SK-N-SH (cell line): ENCODE data around the gene AKAP3. TPM values are rescaled to one million over a fixed set of nuclear protein-coding genes. Genes with fewer than 3 reads are reported as not detected.

Experiments
- CTCF ChIA-PET: fragments of 300-600, 350-600 bp; formaldehyde crosslinking; extraction: SDS; loops from one replicate; lab custom pipeline; 2021; lab: Yijun Ruan, JAX
- POLR2A ChIA-PET: fragments of 350-600 bp; sonication (Branson Sonifier 250); formaldehyde crosslinking; extraction: SDS; loops from one replicate; lab custom pipeline; 2020; ENCODE audit warnings: antibody characterized with exemption, inconsistent platforms; lab: Yijun Ruan, JAX
- DNase-seq: peaks from one replicate; pipeline ENCODE4 v3.0.0; 2012
- H2AFZ ChIP-seq: fragments of 200-600 bp; sonication (generic); 2 replicates; pipeline ENCODE4 v1.8.1; 2016; ENCODE audit warnings: antibody characterized with exemption, mild to moderate bottlenecking, low read depth
- H3F3A ChIP-seq: fragments of 200-600 bp; sonication (generic); replicated peaks from 2 replicates; pipeline ENCODE3; 2016; ENCODE audit warnings: antibody characterized with exemption, mild to moderate bottlenecking; ENCODE audit not compliant: insufficient read depth
- H3K27ac ChIP-seq, 2 experiments: fragments of 200-500 bp in 1 of 2; fragments of 200-600 bp in 1 of 2; sonication (Bioruptor generic) in 1 of 2; sonication (generic), shearing (Covaris generic) in 1 of 2; 2 replicates each; pipeline versions ENCODE4 v1.5.1 to v1.6.1; 2014 to 2016; ENCODE audit warnings: low read depth in 2 of 2, inconsistent platforms in 1 of 2, low read length in 1 of 2, mild to moderate bottlenecking in 1 of 2, mixed read lengths in 1 of 2
- H3K27me3 ChIP-seq: fragments of 200-600 bp; sonication (generic), shearing (Covaris generic); 2 replicates; pipeline ENCODE4 v1.6.1; 2016; ENCODE audit warnings: mixed run types; ENCODE audit not compliant: insufficient read depth
- H3K36me3 ChIP-seq, 2 experiments: fragments of 200-500 bp in 1 of 2; fragments of 200-600 bp in 1 of 2; sonication (Bioruptor generic) in 1 of 2; sonication (generic) in 1 of 2; replicated peaks in 1 of 2; 2 replicates each; pipeline versions ENCODE3 to v1.5.1; 2014 to 2016; ENCODE audit warnings: low read length in 1 of 2, mild to moderate bottlenecking in 1 of 2; ENCODE audit not compliant: insufficient read depth in 2 of 2, control insufficient read depth in 1 of 2
- H3K4me1 ChIP-seq, 2 experiments: fragments of 200-500 bp in 1 of 2; fragments of 200-600 bp in 1 of 2; sonication (Bioruptor generic) in 1 of 2; sonication (generic), shearing (Covaris generic) in 1 of 2; 2 replicates each; pipeline versions ENCODE4 v1.5.1 to v1.6.1; 2014 to 2016; ENCODE audit warnings: low read depth in 1 of 2, low read length in 1 of 2, mixed run types in 1 of 2; ENCODE audit not compliant: insufficient read depth in 2 of 2, control insufficient read depth in 1 of 2
- H3K4me2 ChIP-seq: fragments of 200-600 bp; sonication (generic), shearing (Covaris generic); 2 replicates; pipeline ENCODE4 v1.6.1; 2017; ENCODE audit warnings: mixed run types
- H3K4me3 ChIP-seq, 2 experiments: fragments of 200-500 bp in 1 of 2; fragments of 200-600 bp in 1 of 2; sonication (Bioruptor generic) in 1 of 2; sonication (generic), shearing (Covaris generic) in 1 of 2; 2 replicates each; pipeline versions ENCODE4 v1.5.1 to v1.8.1; 2014 to 2016; ENCODE audit warnings: low read depth in 2 of 2, inconsistent platforms in 1 of 2, low read length in 1 of 2, mild to moderate bottlenecking in 1 of 2, mixed read lengths in 1 of 2, moderate library complexity in 1 of 2
- H3K79me2 ChIP-seq: fragments of 200-600 bp; sonication (generic); 2 replicates; pipeline ENCODE4 v1.8.1; 2017; ENCODE audit warnings: mild to moderate bottlenecking; ENCODE audit not compliant: insufficient read depth
- H3K9ac ChIP-seq: fragments of 200-600 bp; sonication (generic); 2 replicates; pipeline ENCODE4 v1.6.1; 2017; ENCODE audit warnings: mixed run types
- H3K9me2 ChIP-seq: fragments of 200-600 bp; sonication (generic); 2 replicates; pipeline ENCODE4 v1.6.1; 2017; ENCODE audit warnings: mixed run types
- H3K9me3 ChIP-seq: fragments of 200-600 bp; sonication (generic); 2 replicates; pipeline ENCODE4 v1.6.1; 2017; ENCODE audit warnings: mixed run types, mild to moderate bottlenecking, moderate library complexity
- H4K20me1 ChIP-seq: fragments of 200-600 bp; sonication (generic); 2 replicates; pipeline ENCODE4 v1.6.1; 2017; ENCODE audit warnings: mild to moderate bottlenecking, mixed run types; ENCODE audit not compliant: insufficient read depth
- CHD2 ChIP-seq: fragments of 150-350 bp; IDR thresholded peaks from 2 replicates; pipeline ENCODE4 v1.6.1; 2018; ENCODE audit warnings: low read length; ENCODE audit not compliant: partially characterized antibody
- ELF1 ChIP-seq: IDR thresholded peaks from 2 replicates; pipeline ENCODE4 v1.4.0; 2012
- EP300 ChIP-seq, 2 experiments: IDR thresholded peaks; 2 replicates each; pipeline versions ENCODE4 v1.4.0 to v1.6.1; 2012; ENCODE audit warnings: borderline replicate concordance in 1 of 2, low read depth in 1 of 2, low read length in 1 of 2
- FOXJ3 ChIP-seq: sonication (generic); formaldehyde crosslinking; IDR thresholded peaks from 2 replicates; pipeline ENCODE4 v1.5.1; 2020; ENCODE audit warnings: mild to moderate bottlenecking, missing genetic modification reagents
- FOXM1 ChIP-seq: IDR thresholded peaks from 2 replicates; pipeline ENCODE4 v1.4.0; 2012; ENCODE audit warnings: low read depth, mild to moderate bottlenecking
- GABPA ChIP-seq: IDR thresholded peaks from 2 replicates; pipeline ENCODE4 v1.4.0; 2012; ENCODE audit warnings: low read depth, mild to moderate bottlenecking
- JUND ChIP-seq: IDR thresholded peaks from 2 replicates; pipeline ENCODE4 v1.4.0; 2012
- MAX ChIP-seq: IDR thresholded peaks from 2 replicates; pipeline ENCODE4 v1.4.0; 2012; ENCODE audit warnings: low read depth
- MEF2A ChIP-seq: IDR thresholded peaks from 2 replicates; pipeline ENCODE4 v1.4.0; 2012; ENCODE audit warnings: low read depth, borderline replicate concordance
- MXI1 ChIP-seq: IDR thresholded peaks from 2 replicates; pipeline ENCODE4 v1.6.1; 2012; ENCODE audit warnings: mild to moderate bottlenecking, low read depth, low read length, improper control_type of control experiment
- NFIC ChIP-seq: IDR thresholded peaks from 2 replicates; pipeline ENCODE4 v1.4.0; 2012; ENCODE audit warnings: borderline replicate concordance
- NRF1 ChIP-seq: IDR thresholded peaks from 2 replicates; pipeline ENCODE4 v1.6.1; 2012; ENCODE audit warnings: low read depth, mild to moderate bottlenecking, low read length
- PBX3 ChIP-seq: IDR thresholded peaks from 2 replicates; pipeline ENCODE4; 2012
- POLR2AphosphoS5 ChIP-seq: IDR thresholded peaks from 2 replicates; pipeline ENCODE4 v1.6.1; 2012; ENCODE audit warnings: low read depth, low read length
- REST ChIP-seq: IDR thresholded peaks from 2 replicates; pipeline ENCODE4 v1.6.1; 2012; ENCODE audit warnings: mild to moderate bottlenecking, low read depth, low read length, moderate library complexity
- RFX5 ChIP-seq: IDR thresholded peaks from 2 replicates; pipeline ENCODE4 v1.6.1; 2012; ENCODE audit warnings: mild to moderate bottlenecking, improper control_type of control experiment, low read length
- SIN3A ChIP-seq: IDR thresholded peaks from 2 replicates; pipeline ENCODE4 v1.6.1; 2012; ENCODE audit warnings: low read depth, mild to moderate bottlenecking, low read length, moderate library complexity, borderline replicate concordance
- TAF1 ChIP-seq: IDR thresholded peaks from 2 replicates; pipeline ENCODE4 v1.6.1; 2012; ENCODE audit warnings: low read depth, mild to moderate bottlenecking, low read length, moderate library complexity, borderline replicate concordance
- TCF12 ChIP-seq: IDR thresholded peaks from 2 replicates; pipeline ENCODE4 v1.4.0; 2012
- TEAD4 ChIP-seq: IDR thresholded peaks from 2 replicates; pipeline ENCODE4 v1.4.0; 2012; ENCODE audit warnings: mild to moderate bottlenecking, borderline replicate concordance; ENCODE audit not compliant: insufficient read depth
- USF1 ChIP-seq: IDR thresholded peaks from 2 replicates; pipeline ENCODE4 v1.4.0; 2012; ENCODE audit warnings: low read depth, borderline replicate concordance
- USF2 ChIP-seq: fragments of 150-350 bp; IDR thresholded peaks from 2 replicates; pipeline ENCODE4 v1.6.1; 2017; ENCODE audit warnings: antibody characterized with exemption, low read length, low read depth, borderline replicate concordance
- YY1 ChIP-seq: IDR thresholded peaks from 2 replicates; pipeline ENCODE4 v1.4.0; 2012; ENCODE audit warnings: low read depth, mild to moderate bottlenecking
- WGBS: methylation state at CpG from one replicate; pipeline ENCODE4 v1.1.6; 2017; ENCODE audit warnings: low lambda C conversion rate; 5-methylcytosine and 5-hydroxymethylcytosine counted together
- polyA plus RNA-seq, 3 experiments: library from polyadenylated mRNA; depleted of rRNA; stranded (reverse); fragments of >200 nt; gene quantifications; 2 replicates each; pipeline ENCODE4 v1.2.3, GENCODE V29; 2012

AKAP3 gene
- 0.12 and 0.24 TPM in 2 replicates for polyA plus RNA-seq (2012; rRNA removed)
- polyA plus RNA-seq (2012; cell fraction: cytosol; rRNA removed) = 0.19 and 0.20 TPM in 2 replicates
- polyA plus RNA-seq (2012; cell fraction: nucleus; rRNA removed) = 0.06 and 0.30 TPM in 2 replicates

- WGBS = 4% methylated on average over 36 of the region's 39 CpGs
- H3K4me2 ChIP-seq = peak within 1 kb of the TSS; percentile 92
- no peaks in the 10 kb centered on the region for H3K36me3 ChIP-seq
- peak within 1 kb of the TSS; percentile 59 to 82; a peak in 3 of 4 replicates for H3K27ac ChIP-seq
- POLR2A ChIA-PET = interaction anchor here (0.6 to 0.8 kb wide), 2 partner anchors 111 to 326 kb away, joined by 3 to 5 read pairs; a partner anchor contains a TSS
- H3K4me1 ChIP-seq = peaks cover 10 to 13% of the 10 kb centered on the region in 2 experiments; a peak in 3 of 4 replicates
- H3F3A ChIP-seq = peaks cover 7% of the 10 kb centered on the region
- no peaks in the 10 kb centered on the region for H3K27me3 ChIP-seq
- H3K79me2 ChIP-seq = peaks cover 45% of the 10 kb centered on the region
- H4K20me1 ChIP-seq = no peaks in the 10 kb centered on the region
- CTCF ChIA-PET = interaction anchor here (0.9 to 3.2 kb wide), 6 partner anchors 12 to 111 kb away, joined by 3 to 16 read pairs (median 3); no protein-coding TSS in a partner anchor
- H3K9me2 ChIP-seq = no peaks in the 10 kb centered on the region
- H3K4me3 ChIP-seq = peak within 1 kb of the TSS; percentile 86 to 97
- TF ChIP-seq SIN3A = peak; percentile 88; the same call in 1 of the 2 replicates
- TF ChIP-seq USF2 = no peak
- no peak for TF ChIP-seq JUND
- no peak for TF ChIP-seq FOXJ3 (CRISPR knock-in tag)
- TF ChIP-seq TCF12 = peak; percentile 35; the same call in 1 of the 2 replicates
- TF ChIP-seq NRF1 = peak; percentile 67
- no peak for TF ChIP-seq RFX5
- peak; percentile 80 for TF ChIP-seq CHD2
- peak; percentile 72 for TF ChIP-seq REST
- TF ChIP-seq FOXM1 = no peak
- no peak for TF ChIP-seq MEF2A
- TF ChIP-seq USF1 = peak; percentile 70; the same call in 1 of the 2 replicates
- peak; percentile 98 for TF ChIP-seq YY1
- TF ChIP-seq ELF1 = peak; percentile 63; the same call in 1 of the 2 replicates
- peak; percentile 91 for TF ChIP-seq TAF1
- peak; percentile 76; the same call in 1 of the 2 replicates for TF ChIP-seq MXI1
- TF ChIP-seq EP300 (IDR thresholded peaks at IDR 0.05; ENCODE audit: borderline replicate concordance in 1 of 2, low read depth in 1 of 2, low read length in 1 of 2) = no peak
- TF ChIP-seq MAX = 0 out of 2 replicates have a peak, but pooled peaks have one; percentile 28
- 0 out of 2 replicates have a peak, but pooled peaks have one; percentile 28 for TF ChIP-seq GABPA
- peak; percentile 91 for TF ChIP-seq POLR2AphosphoS5
- no peak for TF ChIP-seq TEAD4
- TF ChIP-seq PBX3 = peak; percentile 46; the same call in 1 of the 2 replicates
- no peak for TF ChIP-seq NFIC
- H3K9me3 ChIP-seq = no peaks in the 10 kb centered on the region
- H2AFZ ChIP-seq = peak within 1 kb of the TSS; percentile 92
- DNase-seq = peak; percentile 79
- peak within 1 kb of the TSS; percentile 84 for H3K9ac ChIP-seq
Measured at GRCh38 chr12:4648501-4649357, at the start of gene AKAP3, which contains the start of gene NDUFA9. TSS of gene AKAP3 (minus strand) at chr12:4649051. CDS start at chr12:4638196, 10,855 bp downstream. TSS of gene NDUFA9 (plus strand) at chr12:4649114. CDS start at chr12:4649127, 13 bp downstream.
